GM10248 (cell line): Measurements from ENCODE around the gene CFAP77.

ENCODE experiments used
- CTCF ChIA-PET: fragments of 300-600 bp; sonication (Branson Sonifier 250); formaldehyde crosslinking; extraction: SDS; loops from one replicate; lab custom pipeline; 2021; ENCODE audit warnings: antibody characterized with exemption; lab: Yijun Ruan, JAX
- POLR2A ChIA-PET: fragments of 350-650 bp; sonication (Branson Sonifier 250); formaldehyde crosslinking; extraction: SDS; loops from one replicate; lab custom pipeline; 2020; ENCODE audit warnings: antibody characterized with exemption; lab: Yijun Ruan, JAX
- DNase-seq: peaks from one replicate; pipeline ENCODE4 v3.0.0; 2012; ENCODE audit errors: extremely low spot score
- TF ChIP-seq, protein P1 (sequence below): IDR thresholded peaks from 2 replicates; pipeline ENCODE4 v1.5.1; 2012; ENCODE audit warnings: mild to moderate bottlenecking, low read depth; ENCODE audit errors: extremely low read depth, missing control alignments, control extremely low read depth

Gene CFAP77

DNA sequence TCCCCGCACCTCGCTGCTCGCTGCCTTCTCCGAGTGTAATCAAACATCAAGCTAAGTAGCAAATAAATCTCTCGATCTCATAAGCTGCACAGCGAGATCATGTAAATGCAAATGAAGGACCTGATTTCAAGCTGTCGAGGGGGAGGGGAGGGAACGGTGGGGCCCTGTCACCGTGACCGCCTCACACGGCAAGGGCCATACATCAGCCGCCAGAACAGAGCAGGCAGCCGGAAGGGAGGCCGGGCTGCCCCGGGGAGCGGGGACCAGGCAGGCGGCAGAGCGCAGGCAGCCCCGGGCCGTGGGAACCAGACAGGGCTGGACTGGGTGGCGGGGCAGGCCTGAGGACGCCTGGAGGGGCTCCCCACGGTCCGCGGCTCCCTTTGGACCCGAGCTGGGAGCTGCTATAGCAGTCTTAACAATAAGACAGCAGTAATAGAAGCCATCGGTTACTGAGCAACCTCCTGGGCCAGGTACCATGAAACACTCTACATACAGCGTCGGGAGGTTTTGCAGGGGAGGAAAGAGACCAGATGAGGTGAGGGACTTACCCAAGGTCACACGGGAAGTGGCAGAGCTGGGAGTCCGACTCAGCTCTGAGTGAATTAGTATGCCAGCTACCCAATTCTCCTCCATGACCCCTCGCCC, 76.8 kb downstream of the CFAP77 start:
- ChIA-PET POLR2A (no interaction called here), CTCF (no interaction called here)
- no peak for DNase-seq
- TF ChIP-seq, protein P1, sequence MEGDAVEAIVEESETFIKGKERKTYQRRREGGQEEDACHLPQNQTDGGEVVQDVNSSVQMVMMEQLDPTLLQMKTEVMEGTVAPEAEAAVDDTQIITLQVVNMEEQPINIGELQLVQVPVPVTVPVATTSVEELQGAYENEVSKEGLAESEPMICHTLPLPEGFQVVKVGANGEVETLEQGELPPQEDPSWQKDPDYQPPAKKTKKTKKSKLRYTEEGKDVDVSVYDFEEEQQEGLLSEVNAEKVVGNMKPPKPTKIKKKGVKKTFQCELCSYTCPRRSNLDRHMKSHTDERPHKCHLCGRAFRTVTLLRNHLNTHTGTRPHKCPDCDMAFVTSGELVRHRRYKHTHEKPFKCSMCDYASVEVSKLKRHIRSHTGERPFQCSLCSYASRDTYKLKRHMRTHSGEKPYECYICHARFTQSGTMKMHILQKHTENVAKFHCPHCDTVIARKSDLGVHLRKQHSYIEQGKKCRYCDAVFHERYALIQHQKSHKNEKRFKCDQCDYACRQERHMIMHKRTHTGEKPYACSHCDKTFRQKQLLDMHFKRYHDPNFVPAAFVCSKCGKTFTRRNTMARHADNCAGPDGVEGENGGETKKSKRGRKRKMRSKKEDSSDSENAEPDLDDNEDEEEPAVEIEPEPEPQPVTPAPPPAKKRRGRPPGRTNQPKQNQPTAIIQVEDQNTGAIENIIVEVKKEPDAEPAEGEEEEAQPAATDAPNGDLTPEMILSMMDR, result no peak

DNA sequence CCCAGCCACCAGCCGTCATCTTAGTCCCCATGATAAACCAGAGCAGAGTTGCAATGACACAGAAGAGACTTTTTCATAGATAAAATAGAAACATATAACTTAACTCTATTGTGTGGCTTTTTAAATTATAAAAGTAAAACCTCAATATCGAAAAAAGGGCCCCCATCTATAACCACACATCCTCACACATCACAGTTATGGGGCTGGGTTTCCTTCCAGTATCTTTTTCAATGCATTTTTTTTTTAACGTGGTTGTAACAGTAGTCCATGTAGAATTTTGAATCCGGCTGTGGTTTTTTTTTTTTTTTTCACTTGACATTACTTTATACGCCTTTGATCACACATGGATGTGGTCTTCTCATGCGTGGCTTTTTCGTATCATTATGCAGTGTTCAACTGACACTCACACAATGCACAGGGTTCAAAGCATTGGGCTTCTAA, 77.4 kb downstream of the CFAP77 start:
- no peak for DNase-seq
- ChIA-PET CTCF (interaction anchor here (1.5 kb wide), 2 partner anchors 18 to 19 kb away, joined by 3 to 4 read pairs; no protein-coding TSS in a partner anchor), POLR2A (no interaction called here)
- TF ChIP-seq, protein P1, result no peak

DNA sequence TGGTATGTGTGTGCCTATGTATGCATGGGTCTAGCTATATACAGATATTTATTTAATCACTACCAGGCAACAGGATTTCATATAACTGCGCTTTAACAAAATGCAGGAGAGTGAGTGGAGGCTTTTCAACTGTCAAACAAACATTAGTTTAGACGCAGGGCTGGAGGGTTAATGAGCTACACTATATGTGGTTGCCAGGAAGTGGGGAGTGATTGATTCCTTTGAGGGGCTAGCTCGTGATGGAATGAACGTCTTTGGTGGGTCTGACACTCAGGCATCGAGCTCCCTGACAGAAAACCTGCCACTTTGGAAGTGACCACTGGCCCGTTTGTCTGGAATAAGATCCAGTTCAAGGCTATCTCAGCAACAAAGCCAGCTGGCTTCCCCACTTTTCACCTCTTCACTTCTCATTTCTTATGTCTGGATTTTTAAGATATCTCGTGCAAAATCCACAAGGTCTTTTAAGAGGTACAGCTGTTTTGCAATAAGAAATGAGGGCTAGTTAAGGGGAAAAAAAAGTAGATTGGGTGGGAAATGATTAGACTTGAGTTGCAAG, 78.0 kb downstream of the CFAP77 start:
- TF ChIP-seq, protein P1, result no peak
- ChIA-PET CTCF (interaction anchor here (1.5 kb wide), 2 partner anchors 17 to 18 kb away, joined by 3 to 4 read pairs; no protein-coding TSS in a partner anchor), POLR2A (interaction anchor here (0.6 kb wide), 1 partner anchor 335 kb away, joined by 5 read pairs; no protein-coding TSS in a partner anchor)
- DNase-seq, result no peak

DNA sequence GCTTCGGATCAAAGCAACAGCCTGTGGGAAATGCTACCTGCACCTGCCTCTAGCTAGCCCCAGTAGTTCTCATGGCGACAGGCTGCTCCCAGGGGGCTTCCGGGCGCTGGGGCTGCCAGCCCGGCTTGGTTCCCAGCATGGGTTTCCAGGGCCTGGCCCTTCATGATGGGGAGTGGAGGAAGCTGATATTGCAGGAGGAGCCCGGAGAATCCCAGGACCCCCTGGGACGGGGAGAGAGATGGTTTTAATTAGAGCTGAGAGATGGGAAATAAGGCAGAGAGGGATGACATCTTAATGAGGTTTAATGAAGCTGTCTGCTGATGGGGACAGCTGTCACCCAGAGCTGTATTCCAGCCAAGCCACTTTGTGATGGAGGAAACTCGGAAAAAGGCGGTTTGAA, 78.6 kb downstream of the CFAP77 start:
- CTCF ChIA-PET, result interaction anchor here (1.5 kb wide), 2 partner anchors 16 to 18 kb away, joined by 3 to 4 read pairs; no protein-coding TSS in a partner anchor
- no peak for DNase-seq
- POLR2A ChIA-PET, result interaction anchor here (0.6 kb wide), 1 partner anchor 334 kb away, joined by 5 read pairs; no protein-coding TSS in a partner anchor
- TF ChIP-seq, protein P1, result no peak

DNA sequence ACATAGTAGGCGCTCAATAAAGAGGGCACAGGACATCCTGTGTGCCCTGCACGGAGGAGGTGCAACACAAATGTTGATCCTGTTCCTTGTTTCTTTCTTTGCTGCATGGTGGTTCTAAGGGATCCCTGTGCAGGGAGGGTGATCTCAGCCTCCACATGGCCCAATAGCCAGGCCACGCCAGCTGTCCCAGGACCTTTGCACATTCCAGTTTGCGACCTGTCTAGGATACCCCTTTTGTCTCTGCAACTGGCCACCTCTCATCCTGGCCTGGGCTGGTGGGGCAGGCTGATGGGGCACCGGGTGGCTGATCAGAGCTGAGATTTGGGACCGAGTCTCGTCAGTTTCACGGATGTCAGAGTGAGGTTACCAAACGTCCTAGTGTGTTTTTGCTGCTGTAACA, 79.5 kb downstream of the CFAP77 start:
- no peak for DNase-seq
- ChIA-PET CTCF (no interaction called here), POLR2A (no interaction called here)
- TF ChIP-seq, protein P1, result no peak

DNA sequence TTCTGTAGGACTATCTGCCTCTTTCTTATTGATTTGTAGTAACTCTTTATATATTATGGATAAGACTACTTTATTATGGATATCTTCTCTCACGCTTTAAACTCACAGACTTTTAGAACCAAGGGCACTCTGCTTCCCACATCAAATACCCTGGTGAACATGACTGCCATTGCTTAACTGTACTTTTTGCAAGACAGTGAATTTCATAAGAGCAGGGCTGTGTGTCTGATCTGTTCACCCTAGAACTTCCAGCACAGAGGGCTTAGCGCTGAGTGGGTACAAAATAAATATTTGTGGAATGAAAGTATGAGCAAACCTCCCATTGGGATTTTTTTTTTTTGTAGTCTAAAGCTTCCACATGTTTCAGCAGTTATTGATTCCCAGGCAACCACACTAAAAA, 84.8 kb downstream of the CFAP77 start:
- DNase-seq, result no peak
- POLR2A ChIA-PET, result interaction anchor here (0.6 kb wide), 1 partner anchor 14 kb away, joined by 3 read pairs; no protein-coding TSS in a partner anchor
- TF ChIP-seq, protein P1, result no peak
- CTCF ChIA-PET, result interaction anchor here (1.1 to 1.2 kb wide), 2 partner anchors 12 to 80 kb away, joined by 3 read pairs; no protein-coding TSS in a partner anchor
